OCI-LY1 (cell line): ENCODE measurements around the gene SFXN2.

Experiments used
- H2AFZ ChIP-seq: fragments of 200-600 bp; sonication (generic), shearing (Covaris generic); 2 replicates; pipeline ENCODE4 v1.6.0; 2014; ENCODE audit warnings: antibody characterized with exemption, mild to moderate bottlenecking, low read length
- H3F3A ChIP-seq: fragments of 200-600 bp; sonication (generic), shearing (Covaris generic); 2 replicates; pipeline ENCODE4 v1.6.0; 2014; ENCODE audit warnings: mild to moderate bottlenecking, antibody characterized with exemption, low read length, moderate library complexity; ENCODE audit not compliant: insufficient read depth
- H3K27ac ChIP-seq: fragments of 200-600 bp; sonication (generic); 2 replicates; pipeline ENCODE4 v1.5.1; 2014; ENCODE audit warnings: low read length, mixed run types, mild to moderate bottlenecking, low read depth; ENCODE audit not compliant: poor library complexity, severe bottlenecking
- H3K27me3 ChIP-seq: fragments of 200-600 bp; sonication (generic); 2 replicates; pipeline ENCODE4 v1.6.0; 2014; ENCODE audit warnings: antibody characterized with exemption, mild to moderate bottlenecking, low read length, moderate library complexity; ENCODE audit not compliant: insufficient read depth
- H3K36me3 ChIP-seq: fragments of 200-600 bp; sonication (generic); 2 replicates; pipeline ENCODE4 v1.6.1; 2014; ENCODE audit warnings: mild to moderate bottlenecking, antibody characterized with exemption, low read length, moderate library complexity, mixed read lengths; ENCODE audit not compliant: insufficient read depth
- H3K4me1 ChIP-seq: fragments of 200-600 bp; sonication (generic); 2 replicates; pipeline ENCODE4 v1.5.1; 2014; ENCODE audit warnings: mild to moderate bottlenecking, low read length, moderate library complexity; ENCODE audit not compliant: insufficient read depth, severe bottlenecking
- H3K4me2 ChIP-seq: fragments of 200-600 bp; sonication (generic), shearing (Covaris generic); 2 replicates; pipeline ENCODE4 v1.6.1; 2014; ENCODE audit warnings: low read length
- H3K4me3 ChIP-seq: fragments of 200-600 bp; sonication (generic); 2 replicates; pipeline ENCODE4 v1.5.1; 2014; ENCODE audit warnings: low read length, low read depth, mild to moderate bottlenecking, mixed read lengths; ENCODE audit not compliant: poor library complexity, severe bottlenecking
- H3K79me2 ChIP-seq: fragments of 200-600 bp; shearing (Covaris generic); 2 replicates; pipeline ENCODE4 v1.6.1; 2016; ENCODE audit warnings: mixed run types, low read length, mixed read lengths; ENCODE audit not compliant: insufficient read depth
- H3K9ac ChIP-seq: fragments of 200-600 bp; sonication (generic), shearing (Covaris generic); 2 replicates; pipeline ENCODE4 v1.6.1; 2014; ENCODE audit warnings: mild to moderate bottlenecking, low read length, mixed read lengths
- H3K9me2 ChIP-seq: fragments of 200-600 bp; sonication (generic), shearing (Covaris generic); 2 replicates; pipeline ENCODE4 v1.6.1; 2014; ENCODE audit warnings: low read depth, mild to moderate bottlenecking, low read length, mixed read lengths
- H3K9me3 ChIP-seq: fragments of 200-600 bp; shearing (Covaris generic); 2 replicates; pipeline ENCODE4 v1.6.1; 2014; ENCODE audit warnings: low read length, mixed read lengths
- H4K20me1 ChIP-seq: fragments of 200-600 bp; sonication (generic), shearing (Covaris generic); 2 replicates; pipeline ENCODE4 v1.6.0; 2016; ENCODE audit warnings: mild to moderate bottlenecking, low read length; ENCODE audit not compliant: insufficient read depth
- CTCF ChIP-seq: fragments of 200-600 bp; sonication (generic), shearing (Covaris generic); IDR thresholded peaks from 2 replicates; pipeline ENCODE4 v1.5.1; 2017; ENCODE audit warnings: mild to moderate bottlenecking, antibody characterized with exemption, low read length, moderate library complexity, mixed read lengths
- EZH2 ChIP-seq: fragments of 200-600 bp; sonication (generic), shearing (Covaris generic); IDR thresholded peaks from 2 replicates; pipeline ENCODE4 v1.8.0; 2017; ENCODE audit warnings: borderline replicate concordance, mixed run types, mild to moderate bottlenecking, antibody characterized with exemption, low read length, moderate library complexity, mixed read lengths

The SFXN2 gene

GRCh38 chr10:102752266-102752930, 38.0 kb downstream of the SFXN2 start:
- Histone ChIP-seq H2AFZ (no peak overlapping the region), H3K4me1 (peaks cover 15% of the 10 kb centered on the region), H3K4me2 (no peak overlapping the region), H3K9ac (no peak overlapping the region), H3K79me2 (peaks cover 10% of the 10 kb centered on the region; the same call in 1 of the 2 replicates), H3K9me2 (no peaks in the 10 kb centered on the region), H3F3A (no peaks in the 10 kb centered on the region), H3K4me3 (no peak overlapping the region), H4K20me1 (no peaks in the 10 kb centered on the region), H3K27ac (peak overlapping the region; percentile 48), H3K9me3 (no peaks in the 10 kb centered on the region), H3K27me3 (no peaks in the 10 kb centered on the region), H3K36me3 (no peaks in the 10 kb centered on the region)
- TF ChIP-seq CTCF: no peak
- TF ChIP-seq EZH2: no peak

- H3K4me1 ChIP-seq: peaks cover 17% of the 10 kb centered on the region
- no peaks in the 10 kb centered on the region for H3K27me3 ChIP-seq
- H3F3A ChIP-seq: no peaks in the 10 kb centered on the region
- TF ChIP-seq EZH2: no peak
- TF ChIP-seq CTCF: peak; percentile 52; the same call in 1 of the 2 replicates
- no peaks in the 10 kb centered on the region for H3K9me3 ChIP-seq
- H3K27ac ChIP-seq: peak overlapping the region; percentile 48
- H3K4me2 ChIP-seq: no peak overlapping the region
- H3K9me2 ChIP-seq: no peaks in the 10 kb centered on the region
- H3K9ac ChIP-seq: no peak overlapping the region
- no peak overlapping the region for H2AFZ ChIP-seq
- H3K36me3 ChIP-seq: no peaks in the 10 kb centered on the region
- no peaks in the 10 kb centered on the region for H4K20me1 ChIP-seq
- H3K4me3 ChIP-seq: no peak overlapping the region
- peaks cover 10% of the 10 kb centered on the region; the same call in 1 of the 2 replicates for H3K79me2 ChIP-seq
Measured at GRCh38 chr10:102752934-102753664, 38.7 kb downstream of the SFXN2 start.

GRCh38 chr10:102753718-102754117, 39.3 kb downstream of the SFXN2 start:
- Histone ChIP-seq H3K27me3 (no peaks in the 10 kb centered on the region), H3K4me1 (peaks cover 17% of the 10 kb centered on the region), H4K20me1 (no peaks in the 10 kb centered on the region), H3K27ac (no peak overlapping the region), H2AFZ (no peak overlapping the region), H3F3A (no peaks in the 10 kb centered on the region), H3K36me3 (no peaks in the 10 kb centered on the region), H3K4me3 (no peak overlapping the region), H3K9me2 (no peaks in the 10 kb centered on the region), H3K9me3 (no peaks in the 10 kb centered on the region), H3K9ac (no peak overlapping the region), H3K79me2 (peaks cover 10% of the 10 kb centered on the region; the same call in 1 of the 2 replicates), H3K4me2 (no peak overlapping the region)
- no peak for TF ChIP-seq CTCF
- TF ChIP-seq EZH2: no peak
